ENCODE results near the gene DNAJB14. TPM values are rescaled to one million over a fixed set of nuclear protein-coding genes. Genes with fewer than 3 reads are reported as not detected.

Gene DNAJB14
- total and polyA plus RNA-seq, 2 of the 4 experiments (the other 2 are of a cell fraction) = 12.9 to 15.6 TPM

DNA sequence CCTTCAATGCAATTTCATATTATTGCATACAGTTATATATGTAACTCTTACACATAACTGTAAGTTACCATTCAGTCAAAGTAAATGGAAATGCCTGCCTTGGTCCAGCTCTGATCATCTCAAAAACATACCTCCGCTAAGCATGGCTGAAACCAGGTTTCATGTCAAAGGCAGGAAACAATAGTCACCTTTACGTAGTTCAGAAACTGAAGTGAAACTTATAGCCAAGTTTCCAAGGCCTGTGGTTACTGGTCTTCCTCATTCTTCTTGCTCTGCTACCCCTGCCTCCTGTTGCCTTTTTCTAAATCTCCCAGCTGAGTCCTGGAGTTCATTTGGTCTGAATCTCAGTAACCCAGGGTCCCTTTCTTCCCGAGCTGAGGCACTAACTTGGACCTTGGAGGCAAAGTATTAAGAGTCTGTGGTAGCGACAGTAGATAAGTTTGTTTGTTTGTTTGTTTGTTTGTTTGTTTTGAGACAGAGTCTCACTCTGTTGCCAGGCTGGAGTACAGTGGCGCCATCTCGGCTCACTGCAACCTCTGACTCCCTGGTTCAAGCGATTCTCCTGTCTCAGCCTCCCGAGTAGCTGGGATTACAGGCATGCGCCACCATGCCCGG, 98.9 kb downstream of the DNAJB14 start:
- H3K4me3 ChIP-seq (ENCODE audit: insufficient read depth, low read depth, low read length) = no peak overlapping the region
- ATAC-seq (ENCODE audit: low read depth) = no peak
- ChIA-PET POLR2A (ENCODE audit: unreplicated experiment) (no interaction called here), CTCF (interaction anchor here (0.7 kb wide), 1 partner anchor 11 kb away, joined by 3 read pairs; no protein-coding TSS in a partner anchor)
- no peaks in the 10 kb centered on the region for H3K79me1 ChIP-seq (ENCODE audit: low read depth in 1 of 2, low read length in 2 of 2)
- H3K4me1 ChIP-seq (ENCODE audit: control insufficient read depth, insufficient read depth, low read length) = no peaks in the 10 kb centered on the region
- no peak overlapping the region for H2AK5ac ChIP-seq (ENCODE audit: low read depth, low read length)
- peaks cover 2% of the 10 kb centered on the region; the same call in 1 of the 2 replicates for H3K27me3 ChIP-seq (ENCODE audit: control insufficient read depth, insufficient read depth, low read length)
- TF ChIP-seq RAD21 (IDR thresholded peaks at IDR 0.05; ENCODE audit: low read length) (no peak), NFE2L2 (IDR thresholded peaks at IDR 0.05; ENCODE audit: low read depth, low read length) (no peak), CEBPB (IDR thresholded peaks at IDR 0.05; ENCODE audit: low read depth, low read length) (no peak), RFX5 (IDR thresholded peaks at IDR 0.05; ENCODE audit: low read depth, low read length) (no peak)
- TF ChIP-seq, protein P1, sequence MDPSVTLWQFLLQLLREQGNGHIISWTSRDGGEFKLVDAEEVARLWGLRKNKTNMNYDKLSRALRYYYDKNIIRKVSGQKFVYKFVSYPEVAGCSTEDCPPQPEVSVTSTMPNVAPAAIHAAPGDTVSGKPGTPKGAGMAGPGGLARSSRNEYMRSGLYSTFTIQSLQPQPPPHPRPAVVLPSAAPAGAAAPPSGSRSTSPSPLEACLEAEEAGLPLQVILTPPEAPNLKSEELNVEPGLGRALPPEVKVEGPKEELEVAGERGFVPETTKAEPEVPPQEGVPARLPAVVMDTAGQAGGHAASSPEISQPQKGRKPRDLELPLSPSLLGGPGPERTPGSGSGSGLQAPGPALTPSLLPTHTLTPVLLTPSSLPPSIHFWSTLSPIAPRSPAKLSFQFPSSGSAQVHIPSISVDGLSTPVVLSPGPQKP (IDR thresholded peaks at IDR 0.05; ENCODE audit: borderline replicate concordance, low read depth, low read length) = no peak
- no peak overlapping the region for H4K91ac ChIP-seq (ENCODE audit: insufficient read depth, low read depth, low read length)
- H2AFZ ChIP-seq (replicated peaks; ENCODE audit: low read length, poor library complexity) = no peak overlapping the region
- intact Hi-C loops (cut with micrococcal nuclease) (no loop called here), dilution Hi-C loops (cut with HindIII; ENCODE audit: low sequenced_read_pairs, unreplicated experiment) (no loop called here), in situ Hi-C loops (cut with MboI; ENCODE audit: low sequenced_read_pairs) (no loop called here)
- no peak overlapping the region for H4K8ac ChIP-seq (ENCODE audit: low read depth in 2 of 2, low read length in 2 of 2)
- H3K4me2 ChIP-seq (ENCODE audit: low read depth, low read length) = no peak overlapping the region
- H3K36me3 ChIP-seq (ENCODE audit: control insufficient read depth, insufficient read depth, low read length) = no peaks in the 10 kb centered on the region
- no peak overlapping the region for H3K56ac ChIP-seq (ENCODE audit: extremely low read depth, insufficient read depth, low read length)
- no peaks in the 10 kb centered on the region for H3K9me3 ChIP-seq (ENCODE audit: control insufficient read depth, insufficient read depth, low read length)
- H2BK5ac ChIP-seq (ENCODE audit: low read depth, low read length, poor library complexity, severe bottlenecking) = no peak overlapping the region
- H2AK9ac ChIP-seq (replicated peaks; ENCODE audit: low read depth, low read length, poor library complexity) = no peak overlapping the region
- H3K27ac ChIP-seq (ENCODE audit: insufficient read depth, low read length) = no peak overlapping the region
- no peak overlapping the region for H2BK20ac ChIP-seq (ENCODE audit: low read depth, low read length)
- H3K9me1 ChIP-seq (ENCODE audit: insufficient read depth, low read length) = no peaks in the 10 kb centered on the region
- no peak overlapping the region for H3K18ac ChIP-seq (ENCODE audit: low read depth, low read length)
- 80% methylated on average over 1 of the region's 10 CpGs; no CpG with 5 or more reads in 1 of the 2 experiments for WGBS, 2 experiments (ENCODE audit: extremely low coverage in 2 of 2, insufficient read length in 1 of 2)
- DNase-seq = no peak
- no peak overlapping the region for H3K4ac ChIP-seq (ENCODE audit: low read depth, low read length)
- no peak overlapping the region for H3K9ac ChIP-seq (ENCODE audit: low read depth, low read length)
- H2BK15ac ChIP-seq (ENCODE audit: low read depth, low read length) = no peak overlapping the region
- no TSS peak for BruUV-seq (replicated peaks)
- no peak overlapping the region for H3K23ac ChIP-seq (ENCODE audit: low read depth, low read length)
- H4K5ac ChIP-seq (ENCODE audit: low read depth, low read length) = no peak overlapping the region
- H3K14ac ChIP-seq (replicated peaks; ENCODE audit: low read depth, low read length) = no peak overlapping the region
- H2BK120ac ChIP-seq (ENCODE audit: low read depth, low read length) = no peak overlapping the region
- H4K20me1 ChIP-seq (ENCODE audit: insufficient read depth, low read length) = no peaks in the 10 kb centered on the region
